NOMO-1 treated with DMSO at 0.1 percent for 48 hours (cell line): Measurements from ENCODE around the gene CPNE1.
"Not testable (repeated sequence)": the region's sequence is repeated elsewhere in the genome, so short reads cannot be mapped to it uniquely, and the experiment has no call there.

ENCODE experiments used
- DNase-seq: peaks from one replicate; lab custom pipeline; 2025; ENCODE audit not compliant: unreplicated experiment; lab: John Stamatoyannopoulos, UW

The CPNE1 gene

DNA sequence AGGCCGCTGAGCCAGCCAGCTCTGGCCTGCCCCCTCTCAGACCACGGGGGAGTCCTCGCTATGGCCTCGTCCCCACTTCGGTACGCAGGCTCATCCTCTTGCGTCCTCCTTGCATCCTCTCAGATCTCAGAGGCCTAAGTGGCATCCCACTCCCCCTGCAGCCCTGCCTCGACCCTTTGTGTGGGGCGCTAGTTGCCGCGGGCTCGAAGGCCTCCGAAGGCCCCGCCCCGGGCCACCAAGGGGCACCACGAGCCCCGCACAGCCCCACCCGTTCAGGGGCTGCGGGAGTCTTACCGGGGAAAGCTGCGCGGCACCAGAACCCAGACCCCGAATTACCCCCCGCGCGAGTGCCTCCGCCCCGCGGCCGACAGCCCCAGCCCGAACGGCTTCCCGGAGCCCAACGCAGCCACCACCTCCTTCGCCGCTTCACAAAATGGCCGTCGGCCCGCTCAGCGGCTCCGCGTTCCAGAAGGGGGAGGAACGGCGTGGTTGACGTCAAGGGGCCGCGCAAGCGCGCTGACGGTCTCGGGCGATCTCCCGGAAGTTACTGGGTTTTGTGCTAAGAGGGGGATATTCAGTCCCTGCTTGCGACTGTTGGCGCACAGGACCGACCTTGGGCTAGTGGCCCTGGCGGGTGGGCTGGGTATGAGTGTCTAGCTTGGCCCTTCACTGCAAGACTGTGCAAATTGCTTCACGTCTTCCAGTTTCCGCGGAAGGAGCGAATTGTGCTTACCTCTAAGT lies at the start of gene CPNE1, which contains the start of gene RBM12:
TSS of gene CPNE1 (minus strand) at position 435 of the 741 bp plus-strand sequence. CDS start 31,977 bp downstream, outside the sequence.
TSS of gene RBM12 (minus strand) at position 435 of the 741 bp plus-strand sequence. CDS start 9,578 bp downstream, outside the sequence.
- peak; percentile 91 for DNase-seq

DNA sequence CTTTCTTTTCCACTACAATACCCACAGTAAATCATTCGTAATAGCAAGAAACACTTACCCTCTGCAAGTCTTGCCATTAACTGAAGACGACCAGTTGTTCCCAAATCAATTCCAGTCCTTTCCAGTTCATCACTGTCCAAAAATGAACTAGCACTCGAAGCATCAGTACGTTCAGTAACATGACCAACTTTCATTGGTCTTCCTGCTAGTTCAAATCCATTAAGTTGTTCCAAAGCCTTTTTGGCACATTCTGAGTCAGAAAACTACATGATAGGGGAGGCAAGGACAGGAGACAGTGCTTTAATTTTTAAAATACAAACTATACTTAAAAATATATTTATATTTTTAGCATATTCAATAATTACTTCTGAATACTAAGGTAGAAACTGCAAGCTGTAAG lies 49.4 kb upstream of the CPNE1 start:
- DNase-seq, result no peak

DNA sequence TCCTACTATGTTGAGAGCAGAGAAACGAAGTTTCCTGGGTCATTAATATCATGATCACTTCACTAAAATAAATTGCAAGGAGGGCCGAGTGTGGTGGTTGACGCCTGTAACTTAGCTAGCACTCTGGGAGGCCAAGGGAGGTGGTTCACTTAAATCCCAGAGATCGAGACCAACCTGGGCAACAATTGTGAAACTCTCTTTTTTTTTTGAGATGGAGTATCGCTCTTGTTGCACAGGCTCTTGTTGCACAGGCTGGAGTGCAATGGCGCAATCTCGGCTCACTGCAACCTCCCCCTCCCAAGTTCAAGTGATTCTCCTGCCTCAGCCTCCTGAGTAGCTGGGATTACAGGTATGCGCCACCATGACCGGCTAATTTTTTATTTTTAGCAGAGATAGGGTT lies 48.4 kb upstream of the CPNE1 start:
- not testable (repeated sequence) for DNase-seq

DNA sequence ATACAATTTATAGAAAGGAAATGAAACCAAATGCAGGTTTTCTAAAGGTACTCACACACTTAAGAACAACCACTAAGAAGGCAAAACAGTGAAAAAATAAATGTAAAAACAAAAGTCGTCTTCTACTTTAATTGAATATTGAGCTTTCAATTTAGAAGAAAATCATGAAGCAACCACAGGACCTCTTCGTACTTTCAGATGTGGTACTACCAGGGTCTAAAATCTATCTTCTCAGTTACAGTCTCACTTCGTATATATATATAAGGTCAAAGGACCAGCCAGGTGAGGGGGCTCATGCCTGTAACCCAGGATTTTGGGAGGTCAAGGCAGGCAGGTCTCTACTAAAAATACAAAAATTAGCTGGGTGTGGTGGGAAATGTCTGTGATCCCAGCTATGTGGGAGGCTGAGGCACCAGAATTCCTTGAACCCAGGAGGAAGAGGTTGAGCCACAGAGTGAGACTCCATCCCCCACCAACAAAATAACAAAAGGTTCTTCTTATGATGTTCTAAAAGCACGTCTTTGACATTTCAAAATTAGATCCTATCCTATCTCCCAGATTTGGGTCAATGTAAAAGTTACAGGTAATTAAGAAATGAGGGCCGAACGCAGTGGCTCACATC lies 47.0 kb upstream of the CPNE1 start:
- DNase-seq, result no peak

- DNase-seq, result no peak
Observed at GRCh38 chr20:35710884-35711587, 46.3 kb upstream of the CPNE1 start.

DNA sequence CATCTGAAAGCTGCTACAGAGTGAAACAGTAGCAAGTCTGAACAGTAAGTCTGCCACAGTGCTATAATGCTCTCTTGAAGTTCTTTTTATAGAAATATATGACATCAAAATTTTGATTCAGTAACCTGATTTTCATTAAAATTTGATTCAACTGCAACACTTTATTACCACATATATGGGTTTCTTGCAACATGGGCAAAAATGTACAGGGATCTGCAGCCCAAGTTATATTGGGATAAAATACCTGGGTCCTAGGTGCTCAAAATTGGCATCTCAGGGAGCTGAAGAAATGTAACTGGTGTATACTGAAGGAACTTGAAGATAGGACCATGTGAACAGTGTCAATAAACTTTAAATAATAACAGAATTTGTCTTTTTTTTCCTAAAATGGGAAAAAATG lies 45.3 kb upstream of the CPNE1 start:
- no peak for DNase-seq

DNA sequence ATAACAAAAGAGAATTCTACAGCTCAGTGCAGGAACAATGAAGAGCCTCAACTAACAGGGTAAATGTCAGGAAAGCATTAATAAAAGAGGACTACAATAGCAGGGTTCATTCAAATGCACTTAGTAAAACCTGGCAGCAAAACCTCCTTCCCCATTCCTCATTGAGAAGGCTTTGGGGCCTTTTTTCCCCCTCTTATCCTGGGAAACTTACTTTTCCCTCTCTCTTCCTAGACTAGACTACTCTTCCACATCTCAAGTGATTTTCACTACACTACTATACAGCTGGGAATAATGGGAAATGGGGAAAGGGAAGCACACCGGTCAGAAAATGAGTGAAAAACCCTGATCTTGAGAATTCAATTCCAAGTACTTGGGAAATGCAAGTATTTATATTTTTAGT lies 44.6 kb upstream of the CPNE1 start:
- DNase-seq, result no peak

DNA sequence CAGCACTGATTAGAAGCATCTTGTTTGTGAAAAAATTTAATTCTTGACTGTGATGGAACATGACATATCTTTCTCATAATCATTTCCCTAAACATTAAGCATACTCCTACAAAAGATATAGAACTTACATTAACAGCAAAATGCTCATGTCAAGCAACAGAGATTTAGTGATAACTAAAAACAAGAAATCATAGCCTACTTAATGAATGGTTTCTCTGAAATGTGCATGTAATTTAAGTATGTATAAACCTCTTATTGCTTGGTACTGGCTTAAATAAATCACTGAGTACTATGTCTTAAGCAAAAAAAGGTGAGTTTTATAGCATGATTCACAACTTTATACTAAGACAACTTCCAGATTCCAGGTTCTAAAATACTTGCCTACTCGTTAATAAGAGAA lies 43.8 kb upstream of the CPNE1 start:
- no peak for DNase-seq

GRCh38 chr20:35706591-35707529 lies 42.2 kb upstream of the CPNE1 start:
- not testable (repeated sequence) for DNase-seq

DNA sequence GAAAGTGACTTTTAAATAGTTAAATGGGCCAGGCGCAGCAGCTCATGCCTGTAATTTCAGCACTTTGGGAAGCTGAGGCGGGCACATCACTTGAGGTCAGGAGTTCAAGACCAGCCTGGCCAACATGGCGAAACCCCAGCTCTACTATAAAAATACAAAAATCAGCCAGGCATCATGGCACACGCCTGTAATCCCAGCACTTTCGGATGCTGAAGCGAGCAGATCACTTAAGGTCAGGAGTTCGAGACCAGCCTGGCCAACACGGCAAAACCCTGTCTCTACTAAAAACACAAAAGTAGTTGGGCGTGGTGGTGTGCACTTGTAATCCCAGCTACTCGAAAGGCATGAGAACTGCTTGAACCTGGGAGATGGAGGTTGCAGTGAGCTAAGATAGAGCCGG lies 41.2 kb upstream of the CPNE1 start:
- not testable (repeated sequence) for DNase-seq

- no peak for DNase-seq
Observed at GRCh38 chr20:35704514-35705261, 40.0 kb upstream of the CPNE1 start.

DNA sequence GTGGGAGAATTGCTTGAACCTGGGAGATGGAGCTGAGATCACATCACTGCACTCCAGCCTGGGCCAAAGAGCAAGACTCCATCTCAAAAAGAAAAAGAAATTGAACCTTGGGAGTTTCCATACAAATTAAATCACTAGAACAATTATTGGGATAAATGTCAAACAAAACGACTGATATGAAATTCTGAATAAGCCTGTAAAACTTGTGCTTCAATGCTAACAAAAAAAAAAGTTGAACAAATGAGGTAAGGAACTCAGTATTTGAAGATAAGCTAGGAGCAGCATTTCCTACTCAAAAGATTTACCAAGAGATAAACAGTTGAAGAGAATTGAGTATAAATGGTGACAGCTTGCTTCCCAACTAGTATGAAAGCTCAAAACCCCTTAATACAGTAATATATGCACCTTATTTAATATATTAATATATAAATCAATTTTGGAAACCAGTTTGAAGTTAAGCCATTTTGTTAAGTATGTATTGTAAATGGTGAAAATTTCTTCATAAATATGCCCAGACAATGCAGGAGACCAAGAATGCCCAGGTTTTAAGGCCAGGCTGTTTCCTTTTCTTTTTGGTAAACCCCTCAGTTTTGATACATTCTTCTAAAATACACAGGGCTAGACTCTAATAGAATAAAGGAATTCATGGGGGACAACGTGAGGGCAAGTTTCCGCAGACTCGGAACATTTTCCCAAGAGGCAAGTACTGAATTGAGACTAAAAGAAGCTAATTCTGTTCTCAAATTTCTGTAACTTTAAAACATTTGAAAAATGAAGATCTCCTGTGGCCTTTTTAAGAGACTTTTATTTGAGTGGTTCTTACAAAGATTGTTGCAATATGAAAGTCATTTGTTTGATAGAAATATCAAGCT lies 38.4 kb upstream of the CPNE1 start:
- DNase-seq, result no peak

DNA sequence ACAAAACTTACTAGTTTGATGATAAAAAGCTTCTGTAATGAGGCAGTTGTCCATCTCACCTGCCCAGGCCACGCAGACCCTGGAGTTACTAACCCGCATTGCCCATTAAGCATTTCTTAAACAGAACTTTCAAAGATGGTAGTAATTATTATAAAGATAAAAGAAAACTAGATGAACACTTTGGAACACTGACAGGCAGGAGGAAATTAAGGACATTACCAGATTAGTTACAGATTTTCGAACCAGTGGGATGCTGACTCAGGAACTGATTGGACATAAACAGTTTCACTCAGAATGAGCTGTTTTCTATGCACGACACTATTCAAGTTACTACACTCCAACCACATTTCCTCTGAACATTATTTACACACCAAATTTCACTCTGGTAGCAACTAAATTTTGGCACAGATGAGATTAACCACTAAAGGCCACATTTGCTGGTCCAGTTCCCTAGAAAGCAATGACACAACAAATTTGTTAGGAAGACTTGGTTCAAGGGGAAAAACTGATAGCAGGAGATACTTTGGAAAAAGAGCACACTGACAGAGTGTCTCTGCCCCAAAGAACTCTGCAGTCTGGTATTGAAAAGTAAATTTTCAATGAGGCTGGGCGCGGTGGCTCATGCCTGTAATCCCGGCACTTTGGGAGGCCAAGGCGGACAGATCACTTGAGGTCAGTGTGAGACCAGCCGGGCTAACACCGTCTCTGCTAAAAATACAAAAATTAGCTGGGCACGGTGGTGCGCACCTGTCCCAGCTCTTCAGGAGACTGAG lies 37.5 kb upstream of the CPNE1 start:
- no peak for DNase-seq

DNA sequence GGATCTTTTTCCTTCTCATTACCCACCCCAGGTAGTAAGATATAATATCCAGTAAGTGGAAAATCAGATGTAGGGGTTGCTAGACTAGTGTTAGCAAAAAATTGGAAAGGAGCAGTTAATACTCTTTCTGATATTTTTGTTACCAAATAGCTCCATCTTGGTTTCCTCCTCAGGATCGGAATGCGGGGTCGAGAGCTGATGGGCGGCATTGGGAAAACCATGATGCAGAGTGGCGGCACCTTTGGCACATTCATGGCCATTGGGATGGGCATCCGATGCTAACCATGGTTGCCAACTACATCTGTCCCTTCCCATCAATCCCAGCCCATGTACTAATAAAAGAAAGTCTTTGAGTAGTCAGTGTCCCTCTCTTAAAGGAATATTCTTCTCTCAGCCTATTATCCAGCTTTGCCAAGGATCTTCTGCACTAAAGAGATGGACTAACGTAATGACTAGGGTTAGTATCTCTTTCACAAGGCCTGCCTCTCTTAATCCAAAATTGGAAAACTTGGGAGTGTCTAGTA lies 36.0 kb upstream of the CPNE1 start:
- DNase-seq, result no peak

DNA sequence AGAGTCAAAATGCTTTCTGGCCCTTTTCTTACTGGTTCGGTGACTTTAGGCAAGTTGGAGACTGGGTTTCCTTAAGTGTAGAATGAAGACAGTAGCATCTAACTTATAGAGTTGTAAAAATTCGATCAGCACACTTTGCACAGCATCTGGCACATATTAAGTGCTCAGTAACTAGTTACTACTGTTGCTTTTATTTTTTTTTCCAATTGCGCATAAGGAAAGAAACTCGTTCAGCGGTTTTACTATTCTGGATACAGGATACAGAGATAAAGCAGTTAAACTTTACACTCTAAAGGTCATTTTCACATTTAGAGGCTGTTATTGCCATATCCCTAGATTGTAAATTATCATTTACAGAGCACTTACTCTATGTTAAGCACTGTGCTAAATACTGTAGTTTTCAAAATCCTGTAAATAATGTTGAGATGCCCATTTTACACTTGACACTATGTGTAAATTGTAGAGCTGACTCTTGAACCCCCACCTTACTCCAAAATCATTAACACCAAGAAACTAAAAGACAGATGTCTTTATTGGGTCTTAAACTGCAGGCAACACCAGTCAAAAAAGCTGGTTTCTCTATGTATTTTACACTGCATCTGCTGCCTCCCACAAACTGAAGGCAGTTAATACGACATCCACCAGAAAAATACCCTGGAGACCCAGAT lies 35.4 kb upstream of the CPNE1 start:
- DNase-seq, result peak; percentile 26

- peak; percentile 83 for DNase-seq
Observed at GRCh38 chr20:35699127-35699956, 34.6 kb upstream of the CPNE1 start, which contains the start of the genes NFS1 and ROMO1. Gene NFS1, minus strand, starts transcription at chr20:35699352. Its CDS starts 64 bp downstream, at chr20:35699288. Gene ROMO1, plus strand, starts transcription at chr20:35699405. Its CDS starts 228 bp downstream, at chr20:35699633.
